ENCODE data around the gene TMEM178A. TPM values are rescaled to one million over a fixed set of nuclear protein-coding genes. Genes with fewer than 3 reads are reported as not detected.

The TMEM178A gene
- total and polyA plus RNA-seq, 2 of the 8 experiments (the other 6 are each of a cell fraction or from before 2014, with no cell fraction given), result 11.2 to 14.9 TPM

- no peak overlapping the region for H3K9ac ChIP-seq (replicated peaks in 1 of 4; ENCODE audit: extremely low read depth in 1 of 4, low read depth in 3 of 4, low read length in 3 of 4)
- POLR2A ChIA-PET (ENCODE audit: partially characterized antibody), result no interaction called here
- no peak overlapping the region for H4K91ac ChIP-seq (replicated peaks; ENCODE audit: insufficient read length, low read length)
- DNase-seq (ENCODE audit: low read depth in 1 of 2, low spot score in 2 of 2) (no peak), FAIRE-seq (no peak)
- H4K8ac ChIP-seq (ENCODE audit: extremely low read depth, insufficient read depth, low read length), result no peak overlapping the region
- peaks cover 0 to 12% of the 10 kb centered on the region in 2 experiments; a peak in 2 of 4 replicates for H3K79me2 ChIP-seq (ENCODE audit: control insufficient read depth in 1 of 2, insufficient read depth in 2 of 2, low read length in 2 of 2)
- H4K5ac ChIP-seq (ENCODE audit: insufficient read length, low read depth, low read length), result no peak overlapping the region
- H3K36me3 ChIP-seq (ENCODE audit: control insufficient read depth in 2 of 4, insufficient read depth in 4 of 4, low read length in 3 of 4), result peaks cover 5 to 23% (median 15%) of the 10 kb centered on the region in 4 experiments; a peak in 5 of 8 replicates
- no peak overlapping the region for H2BK15ac ChIP-seq (ENCODE audit: low read length)
- no peaks in the 10 kb centered on the region for H3K9me3 ChIP-seq (ENCODE audit: insufficient read depth in 2 of 2, low read depth in 1 of 2, low read length in 1 of 2)
- H3K18ac ChIP-seq (ENCODE audit: extremely low read depth, low read length), result no peak overlapping the region
- H3K23ac ChIP-seq (ENCODE audit: insufficient read length), result no peak overlapping the region
- WGBS, 2 experiments (ENCODE audit: extremely low coverage in 1 of 2, insufficient coverage in 1 of 2, insufficient read length in 1 of 2, insufficient replicate concordance in 2 of 2, low coverage in 1 of 2, low lambda C conversion rate in 2 of 2, missing lambda C conversion rate in 1 of 2), result 84% methylated on average over 3 of the region's 3 CpGs; no CpG with 5 or more reads in 1 of the 2 experiments
- no peak overlapping the region for H2BK5ac ChIP-seq (ENCODE audit: low read depth, low read length)
- no peak overlapping the region for H3K56ac ChIP-seq (replicated peaks; ENCODE audit: insufficient read length, low read depth, low read length)
- no peaks in the 10 kb centered on the region; the same call in 1 of the 2 replicates for H3K79me1 ChIP-seq (ENCODE audit: low read depth, low read length)
- no peaks in the 10 kb centered on the region for H3K27me3 ChIP-seq (replicated peaks in 1 of 4; ENCODE audit: control insufficient read depth in 3 of 4, extremely low read depth in 1 of 4, insufficient read depth in 3 of 4, low read length in 3 of 4)
- H2BK20ac ChIP-seq (ENCODE audit: low read length), result no peak overlapping the region
- no peak overlapping the region for H3K4me3 ChIP-seq (ENCODE audit: extremely low read depth in 1 of 4, insufficient read depth in 2 of 4, low read depth in 3 of 4, low read length in 4 of 4)
- H2BK12ac ChIP-seq (ENCODE audit: low read depth, low read length), result no peak overlapping the region
- no peak overlapping the region for H3K4me2 ChIP-seq (ENCODE audit: insufficient read depth in 1 of 2, low read depth in 2 of 2, low read length in 2 of 2)
- no peak overlapping the region for H2AK5ac ChIP-seq (ENCODE audit: low read depth, low read length)
- no peak overlapping the region for H2BK120ac ChIP-seq (replicated peaks; ENCODE audit: low read depth, low read length)
- H4K20me1 ChIP-seq (replicated peaks in 1 of 2; ENCODE audit: control insufficient read depth in 1 of 2, insufficient read depth in 2 of 2, low read length in 2 of 2), result peaks cover 0 to 8% of the 10 kb centered on the region in 2 experiments
- H3K27ac ChIP-seq (ENCODE audit: low read depth, low read length), result no peak overlapping the region
- no peak overlapping the region for H3K14ac ChIP-seq (ENCODE audit: insufficient read length)
- no peak overlapping the region for H3K4ac ChIP-seq (replicated peaks; ENCODE audit: insufficient read length, low read depth, low read length)
- CTCF ChIA-PET (ENCODE audit: partially characterized antibody), result interaction anchor here (1.2 kb wide), 1 partner anchor 12 kb away, joined by 3 read pairs; no protein-coding TSS in a partner anchor
- no peak overlapping the region for H2AFZ ChIP-seq (ENCODE audit: low read length)
- peaks cover 6 to 10% (median 7%) of the 10 kb centered on the region in 4 experiments; a peak in 4 of 7 replicates for H3K4me1 ChIP-seq (replicated peaks in 1 of 4; ENCODE audit: control insufficient read depth in 3 of 4, insufficient read depth in 4 of 4, low read length in 3 of 4)
- H3K23me2 ChIP-seq (ENCODE audit: low read depth, low read length), result no peaks in the 10 kb centered on the region
Measured at GRCh38 chr2:39735648-39736047, 69.9 kb downstream of the TMEM178A start.

Measured in H1 (cell line).